GM08714 (cell line): ENCODE results near the gene DNTTIP2.
"Not testable (repeated sequence)": the region's sequence is repeated elsewhere in the genome, so short reads cannot be mapped to it uniquely, and the experiment has no call there.

Source experiments
- H3K4me3 ChIP-seq: fragments of 200-500 bp; sonication (Bioruptor generic); 2 replicates; pipeline ENCODE4 v1.5.1; 2014; ENCODE audit warnings: mild to moderate bottlenecking, low read length, inconsistent platforms
- ZNF274 ChIP-seq: IDR thresholded peaks from 2 replicates; pipeline ENCODE4 v1.6.1; 2012; ENCODE audit warnings: mild to moderate bottlenecking, low read depth, low read length

Gene DNTTIP2

GRCh38 chr1:93900723-93901504, 21.9 kb upstream of the DNTTIP2 start:
- no peak overlapping the region for H3K4me3 ChIP-seq
- no peak for TF ChIP-seq ZNF274

GRCh38 chr1:93899543-93900207, 20.7 kb upstream of the DNTTIP2 start:
- no peak overlapping the region for H3K4me3 ChIP-seq
- TF ChIP-seq ZNF274 = no peak

DNA sequence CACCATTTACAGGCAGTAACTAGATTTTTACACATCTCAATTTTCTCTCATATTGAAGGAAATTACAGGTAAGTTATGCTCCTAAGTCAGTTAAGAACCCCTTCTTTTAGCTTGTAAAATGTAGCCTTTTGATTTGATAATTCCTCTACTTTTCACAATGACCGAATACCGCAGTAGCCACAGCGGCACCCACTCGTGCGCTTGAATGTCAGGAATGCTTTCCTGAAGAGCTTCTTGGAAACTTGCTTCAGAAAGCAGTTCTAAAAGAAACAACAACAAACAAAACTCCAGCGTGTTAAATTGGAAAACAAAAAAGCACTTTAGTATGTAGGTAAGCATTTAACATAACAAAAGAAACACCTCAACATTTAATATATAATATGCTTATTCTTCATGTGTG, 9.9 kb upstream of the DNTTIP2 start:
- no peak overlapping the region for H3K4me3 ChIP-seq
- TF ChIP-seq ZNF274 = no peak

DNA sequence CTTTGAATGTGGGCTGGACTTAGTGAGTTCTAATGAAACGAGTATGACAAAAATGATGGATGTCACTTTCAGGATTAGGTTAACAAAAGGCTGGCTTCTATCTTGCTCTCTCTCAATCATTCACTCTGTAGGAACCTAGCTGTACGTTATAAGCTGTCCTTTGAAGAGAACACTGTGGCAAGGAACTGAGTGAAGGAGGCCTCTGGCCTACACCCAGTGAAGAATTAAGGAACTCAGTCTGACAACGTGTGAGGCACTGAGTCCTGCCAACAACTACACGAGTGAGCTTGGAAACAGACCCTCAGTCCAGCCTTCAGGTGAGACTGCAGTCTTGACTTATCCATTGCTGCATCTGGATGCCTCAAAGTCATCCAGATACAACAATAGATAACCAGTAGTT, 3.3 kb upstream of the DNTTIP2 start:
- TF ChIP-seq ZNF274 = no peak
- H3K4me3 ChIP-seq = no peak overlapping the region

- H3K4me3 ChIP-seq = no peak overlapping the region
- TF ChIP-seq ZNF274 = no peak
These were observed 1.7 kb upstream of the DNTTIP2 start for GRCh38 chr1:93880731-93881130.

DNA sequence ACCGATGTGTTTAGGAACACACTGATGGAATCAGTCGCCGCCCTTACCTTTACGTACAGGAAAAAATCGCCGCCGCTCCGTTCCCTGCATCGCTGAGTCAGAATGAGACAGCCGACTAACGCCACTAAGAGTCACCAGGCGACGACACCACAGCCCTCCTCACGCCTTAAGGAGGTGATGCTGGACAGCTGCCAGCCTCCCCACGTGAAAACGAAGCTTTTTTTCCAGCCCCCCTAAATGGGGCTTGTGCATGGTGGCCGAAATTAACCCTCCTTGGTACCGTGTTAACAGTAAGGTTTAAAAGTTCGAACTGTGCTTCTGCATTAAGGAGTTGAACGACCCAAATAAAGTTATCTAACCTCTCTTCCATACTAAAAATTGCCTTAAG, 511 bp downstream of the DNTTIP2 start:
- no peak for TF ChIP-seq ZNF274
- H3K4me3 ChIP-seq = peak overlapping the region; percentile 91

- H3K4me3 ChIP-seq = peak overlapping the region; percentile 91; the same call in 1 of the 2 replicates
- no peak for TF ChIP-seq ZNF274
These were observed 1.5 kb downstream of the DNTTIP2 start for GRCh38 chr1:93877529-93877928.

GRCh38 chr1:93876244-93876643, 2.8 kb downstream of the DNTTIP2 start:
- TF ChIP-seq ZNF274 = no peak
- H3K4me3 ChIP-seq = no peak overlapping the region

DNA sequence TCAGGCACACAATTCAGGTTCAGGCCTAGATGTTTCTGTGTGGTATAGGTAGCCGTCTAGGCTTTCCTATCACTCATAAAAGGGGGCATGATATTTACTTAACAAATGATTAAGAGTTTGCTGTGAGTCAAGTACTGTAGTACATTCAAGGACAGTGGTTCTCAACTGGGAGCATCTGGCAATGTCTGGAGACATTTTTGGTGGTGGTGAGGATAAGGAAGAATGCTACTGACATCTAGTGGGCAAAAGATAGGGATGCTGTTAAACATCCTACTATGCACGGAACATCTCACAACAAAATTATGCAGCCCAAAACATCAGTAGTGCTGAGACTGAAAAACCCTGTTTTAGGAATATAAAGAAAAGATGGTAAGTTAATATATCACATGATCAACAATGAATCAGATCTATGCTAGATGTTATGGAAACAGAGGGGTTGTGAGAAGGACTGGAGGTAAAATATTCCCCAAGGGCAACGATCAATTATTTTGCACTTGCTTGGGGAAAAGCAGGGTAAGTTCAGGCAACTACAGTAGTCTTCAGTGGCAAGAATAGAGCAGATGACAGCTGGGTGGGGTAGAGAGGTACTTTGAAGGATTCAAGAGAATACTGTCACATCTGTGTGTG, 4.9 kb downstream of the DNTTIP2 start:
- H3K4me3 ChIP-seq = no peak overlapping the region
- no peak for TF ChIP-seq ZNF274

DNA sequence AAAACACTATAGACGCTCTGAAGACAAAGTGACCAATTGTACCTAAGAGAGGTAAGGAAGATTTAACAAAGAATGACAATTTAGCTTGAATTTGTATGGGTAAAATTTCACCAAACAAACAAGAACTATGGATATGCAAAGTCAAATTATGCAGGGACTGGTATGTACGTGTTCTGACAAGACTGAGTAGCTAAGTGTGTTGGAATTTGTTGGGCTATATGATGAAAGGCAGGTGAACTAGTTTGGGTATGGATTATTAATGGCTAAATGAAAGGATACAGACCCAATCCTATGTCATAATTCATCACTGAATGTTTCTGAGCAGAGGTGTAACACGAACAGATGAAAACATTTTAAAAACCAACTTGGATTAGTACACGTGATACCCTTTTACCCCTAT, 7.6 kb downstream of the DNTTIP2 start:
- TF ChIP-seq ZNF274 = no peak
- H3K4me3 ChIP-seq = no peak overlapping the region

DNA sequence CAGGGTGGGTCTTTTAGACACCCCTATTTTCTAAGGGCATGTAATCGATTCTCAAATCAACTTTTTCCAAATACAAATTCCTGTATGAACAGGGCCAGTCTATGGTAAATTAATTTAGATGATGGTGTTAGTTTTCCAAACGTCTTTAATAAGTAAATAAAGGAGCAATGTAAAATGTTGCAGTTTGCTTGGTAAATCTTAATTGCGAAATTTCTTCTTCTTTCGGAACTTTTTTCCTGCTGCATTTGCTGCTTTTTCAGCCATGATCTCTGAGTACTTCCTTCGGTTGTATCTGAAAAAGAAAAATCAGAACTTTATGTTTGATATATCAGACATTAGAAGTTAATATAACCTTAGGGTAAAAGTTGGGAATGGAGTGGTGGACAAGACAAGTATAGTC, 9.4 kb downstream of the DNTTIP2 start:
- H3K4me3 ChIP-seq = no peak overlapping the region
- no peak for TF ChIP-seq ZNF274

DNA sequence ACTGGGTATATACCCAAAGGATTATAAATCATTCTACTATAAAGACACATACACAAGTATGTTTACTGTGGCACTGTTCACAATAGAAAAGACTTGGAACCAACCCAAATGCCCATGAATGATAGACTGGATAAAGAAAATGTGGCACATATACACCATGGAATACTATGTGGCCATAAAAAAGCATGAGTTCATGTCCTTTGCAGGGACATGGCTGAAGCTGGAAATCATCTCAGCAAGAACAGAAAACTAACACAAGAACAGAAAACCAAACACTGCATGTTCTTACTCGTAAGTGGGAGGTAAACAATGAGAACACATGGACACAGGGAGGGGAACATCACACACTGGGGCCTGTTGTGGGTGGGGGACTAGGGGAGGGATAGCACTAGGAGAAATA, 10.5 kb downstream of the DNTTIP2 start:
- not testable (repeated sequence) for H3K4me3 ChIP-seq

DNA sequence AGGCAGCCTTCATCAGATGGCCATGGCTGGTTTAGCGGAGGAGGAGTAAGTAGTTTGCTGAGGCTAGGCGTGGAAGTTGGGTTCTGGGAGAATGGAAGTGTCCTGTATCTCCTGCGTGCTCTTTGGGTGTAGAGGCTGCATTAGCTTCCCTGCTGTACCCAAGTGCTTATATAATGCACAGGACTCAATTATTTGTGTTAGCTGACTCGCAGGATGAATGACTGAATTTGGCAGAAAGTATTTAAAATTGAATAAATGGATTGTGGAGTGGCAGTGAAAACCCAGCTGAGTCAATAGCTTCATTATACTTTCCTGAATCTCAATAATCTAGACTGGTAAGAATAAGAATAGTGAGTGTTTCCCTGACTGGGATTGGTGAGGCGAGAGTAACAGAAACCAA, 13.8 kb downstream of the DNTTIP2 start:
- no peak overlapping the region for H3K4me3 ChIP-seq
- no peak for TF ChIP-seq ZNF274

GRCh38 chr1:93864175-93864574, 14.8 kb downstream of the DNTTIP2 start:
- no peak for TF ChIP-seq ZNF274
- H3K4me3 ChIP-seq = no peak overlapping the region

GRCh38 chr1:93857653-93858052, 21.4 kb downstream of the DNTTIP2 start:
- H3K4me3 ChIP-seq = not testable (repeated sequence)

GRCh38 chr1:93855983-93856382, 23.0 kb downstream of the DNTTIP2 start:
- not testable (repeated sequence) for H3K4me3 ChIP-seq
